Urothelium cell line (cell line): ENCODE measurements around the gene HOMER2.
"Not testable (repeated sequence)": the region's sequence is repeated elsewhere in the genome, so short reads cannot be mapped to it uniquely, and the experiment has no call there.

Experiments used
- DNase-seq: peaks from one replicate; pipeline ENCODE4 v3.0.0; 2011; ENCODE audit warnings: low spot score, mixed read lengths
- FAIRE-seq: peaks from 2 replicates; lab custom pipeline; 2011; peaks lifted over from hg19 to GRCh38; lab: Jason Lieb, UNC

The HOMER2 gene

GRCh38 chr15:82839136-82839535 lies 113.4 kb downstream of the HOMER2 start:
- DNase-seq (no peak), FAIRE-seq (no peak)

DNA sequence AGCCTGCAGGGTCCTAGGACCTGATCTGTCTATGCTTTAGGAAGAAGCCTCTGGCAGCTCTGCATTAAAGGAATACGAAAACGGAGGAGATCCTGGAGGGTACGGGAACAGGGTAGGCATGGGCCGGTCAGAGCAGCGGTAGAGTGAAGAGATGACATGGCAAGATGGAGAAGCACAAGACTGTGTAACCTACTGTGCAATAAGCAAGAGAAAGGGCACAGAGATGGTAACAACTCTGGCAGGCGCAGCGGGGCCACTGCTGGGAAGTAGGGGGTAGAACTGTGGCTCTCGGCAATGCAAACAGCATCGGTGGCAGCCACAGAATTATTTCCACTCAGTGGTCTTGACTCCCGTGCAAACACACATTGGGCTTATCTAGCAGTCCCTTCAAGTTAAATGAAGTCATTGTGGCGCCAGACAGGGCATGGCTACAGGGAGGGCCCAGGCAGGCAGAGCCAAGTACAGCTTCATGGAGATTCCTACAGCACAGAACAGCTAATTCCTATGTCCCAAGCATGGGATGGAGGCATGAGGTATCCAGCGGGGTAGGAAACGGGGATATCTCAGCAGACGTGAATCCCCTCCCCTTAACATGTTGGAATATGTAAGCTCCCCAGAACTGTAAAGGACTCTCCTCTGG lies 114.3 kb downstream of the HOMER2 start:
- no peak for FAIRE-seq
- DNase-seq, result no peak

- FAIRE-seq, result no peak
- DNase-seq, result no peak
Observed at GRCh38 chr15:82835391-82835917, 117.1 kb downstream of the HOMER2 start.

DNA sequence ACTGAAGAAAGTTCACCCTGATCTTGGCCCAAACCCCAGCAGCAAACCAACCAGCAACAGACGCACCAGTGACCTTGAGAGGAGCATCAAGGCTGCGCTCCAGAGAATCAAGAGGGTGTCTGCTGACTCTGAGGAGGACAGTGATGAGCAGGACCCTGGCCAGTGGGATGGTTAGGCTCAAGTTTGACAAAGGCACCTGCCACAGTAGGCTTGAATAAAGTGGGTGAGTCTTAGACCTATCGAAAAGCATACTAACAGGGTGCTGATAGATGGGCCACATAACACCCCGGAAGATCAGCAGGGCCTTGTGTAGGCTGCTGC lies 119.2 kb downstream of the HOMER2 start:
- FAIRE-seq, result no peak
- no peak for DNase-seq

GRCh38 chr15:82832601-82833361 lies 119.7 kb downstream of the HOMER2 start:
- FAIRE-seq, result no peak
- peak; percentile 79 for DNase-seq

- FAIRE-seq, result no peak
Observed at GRCh38 chr15:82831894-82832600, 120.5 kb downstream of the HOMER2 start.

GRCh38 chr15:82830427-82831173 lies 121.9 kb downstream of the HOMER2 start:
- DNase-seq (no peak), FAIRE-seq (no peak)

More at GRCh38 chr15:82831894-82832600, 120.5 kb downstream of the HOMER2 start:
- DNase-seq, result no peak

DNA sequence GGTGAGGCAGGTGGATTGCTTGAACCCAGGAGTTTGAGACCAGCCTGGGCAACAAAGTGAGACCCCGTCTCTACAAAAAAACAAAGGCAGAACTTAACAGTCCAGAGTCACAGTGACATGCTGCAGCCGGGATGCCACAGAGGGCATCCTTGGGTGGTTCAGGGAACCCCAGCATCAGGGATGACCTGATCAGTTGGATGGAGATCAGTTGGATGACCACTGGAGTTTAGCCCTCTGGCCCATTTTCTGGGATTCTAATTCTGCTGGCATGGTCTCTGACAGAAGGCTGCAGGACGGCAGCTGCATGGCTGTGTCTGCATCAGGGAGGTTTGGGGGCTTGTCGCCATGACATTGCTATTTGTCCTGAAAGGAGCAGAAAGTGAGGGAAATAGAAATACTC lies 123.3 kb downstream of the HOMER2 start:
- FAIRE-seq (no peak), DNase-seq (no peak)

DNA sequence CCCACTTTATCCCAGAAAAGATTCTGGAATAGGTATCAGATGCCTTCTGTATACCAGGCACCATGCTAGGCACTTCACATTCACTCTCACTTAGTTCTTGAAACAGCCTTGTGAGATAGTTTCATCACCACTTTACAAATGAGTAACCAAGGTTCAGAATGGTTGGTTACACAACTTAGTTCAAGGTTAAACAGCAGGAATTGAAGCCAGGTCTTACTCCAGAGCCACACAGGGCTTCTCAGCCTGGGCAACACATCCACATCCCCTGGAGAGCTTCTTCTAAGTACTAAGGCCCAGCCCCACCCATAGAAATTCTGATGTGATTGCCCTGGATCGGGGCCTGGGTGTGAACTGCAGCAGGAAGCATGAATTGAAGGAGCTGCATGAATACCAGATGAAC lies 124.4 kb downstream of the HOMER2 start:
- DNase-seq, result no peak
- FAIRE-seq, result no peak

GRCh38 chr15:82823049-82823448 lies 129.5 kb downstream of the HOMER2 start:
- FAIRE-seq, result no peak
- no peak for DNase-seq

DNA sequence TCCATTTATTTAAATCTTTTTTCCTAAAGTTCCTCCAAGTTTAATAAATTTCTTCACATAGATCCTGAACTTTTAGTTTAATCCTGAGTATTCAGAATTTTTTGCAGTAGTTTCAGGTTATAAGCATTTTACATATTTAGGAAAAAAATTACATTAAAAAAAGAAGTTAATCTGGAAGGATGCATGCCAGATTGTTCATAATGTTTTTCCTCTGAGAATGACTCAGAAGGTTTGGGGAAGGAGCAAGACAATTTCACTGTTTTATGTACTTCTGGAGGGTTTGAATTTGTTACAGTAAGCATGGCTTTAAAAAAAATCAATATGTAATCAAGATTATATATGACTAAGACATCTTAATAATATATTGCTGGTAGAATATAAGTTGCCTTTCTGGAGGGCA lies 130.7 kb downstream of the HOMER2 start:
- not testable (repeated sequence) for FAIRE-seq, DNase-seq

DNA sequence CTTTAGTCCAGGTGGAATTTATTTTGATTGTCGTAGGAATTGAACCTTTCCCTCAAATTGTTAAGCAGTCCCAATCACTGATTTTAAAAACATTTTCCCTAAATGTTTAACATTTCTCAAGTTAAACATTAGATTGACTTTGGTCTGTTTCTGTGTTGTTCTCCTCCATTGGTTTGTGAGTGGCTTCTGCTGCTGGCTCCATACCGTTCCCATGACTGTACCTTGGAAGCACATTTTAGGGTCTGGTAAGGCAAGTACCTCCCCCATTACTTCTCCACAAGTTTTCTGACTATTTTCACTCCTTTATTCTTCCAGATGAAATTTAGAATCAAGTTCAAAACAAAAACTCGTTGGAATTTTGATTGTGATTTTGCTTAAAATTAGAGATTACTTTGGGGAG lies 131.1 kb downstream of the HOMER2 start:
- not testable (repeated sequence) for DNase-seq, FAIRE-seq

DNA sequence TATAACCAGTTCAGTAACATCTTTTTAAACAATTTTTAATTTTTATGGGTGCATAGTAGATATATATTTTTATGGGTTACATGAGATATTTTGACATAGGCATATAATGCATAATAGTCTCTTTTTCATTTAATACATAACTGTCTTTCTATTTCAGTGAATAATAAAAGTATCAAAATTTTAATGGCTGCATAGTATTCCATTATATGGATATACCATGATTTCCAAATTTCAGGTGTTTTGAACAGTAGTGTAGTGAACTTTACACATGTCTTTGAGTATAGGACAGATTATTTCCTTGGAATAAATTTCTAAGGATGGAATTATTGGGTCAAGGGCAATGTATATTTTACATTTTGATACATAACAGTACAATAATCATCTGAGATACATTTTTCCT lies 132.4 kb downstream of the HOMER2 start:
- FAIRE-seq, result no peak
- no peak for DNase-seq

DNA sequence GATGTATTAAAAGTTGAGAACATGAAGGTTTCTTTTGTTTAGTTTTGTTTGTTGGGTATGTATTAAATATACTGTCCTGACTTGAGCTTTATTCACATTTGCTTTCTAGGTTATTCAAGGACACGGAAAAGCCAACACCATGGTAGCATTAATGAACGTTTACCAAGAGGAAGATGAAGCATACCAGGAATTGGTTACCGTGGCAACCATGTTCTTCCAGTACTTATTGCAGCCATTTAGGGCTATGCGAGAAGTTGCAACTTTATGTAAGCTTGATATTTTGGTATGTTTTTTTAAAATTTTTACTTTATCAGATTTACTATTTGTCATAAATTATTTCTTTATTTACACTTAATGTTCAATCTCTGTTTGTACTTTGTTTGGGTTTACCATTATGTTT lies 139.5 kb downstream of the HOMER2 start:
- no peak for FAIRE-seq
- DNase-seq, result no peak

DNA sequence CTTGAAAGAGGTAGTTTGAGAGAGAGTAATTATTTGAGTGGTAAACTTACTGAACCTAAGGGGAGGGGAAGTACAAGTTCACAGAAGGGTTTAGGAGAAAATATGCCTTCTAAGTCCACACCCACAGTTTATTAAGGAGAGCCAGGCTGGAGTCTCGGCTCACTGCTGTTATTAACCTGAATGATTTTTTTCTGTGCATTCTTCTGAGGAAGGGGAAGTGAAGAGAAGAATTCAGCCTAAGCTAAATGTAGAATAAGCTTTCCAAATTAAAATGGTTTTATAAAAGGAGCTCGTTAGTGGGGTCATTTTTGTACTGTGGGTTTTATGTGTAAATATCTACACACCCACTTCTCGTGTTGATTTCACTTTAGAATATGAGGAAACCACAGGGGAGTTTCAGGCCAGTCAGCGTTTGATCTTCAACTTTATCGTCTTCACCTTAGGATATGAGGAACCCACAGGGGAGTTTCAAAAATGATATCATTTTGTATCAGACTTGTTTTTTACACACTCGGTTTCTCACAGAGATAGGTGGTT lies 141.6 kb downstream of the HOMER2 start:
- no peak for FAIRE-seq
- DNase-seq, result no peak

DNA sequence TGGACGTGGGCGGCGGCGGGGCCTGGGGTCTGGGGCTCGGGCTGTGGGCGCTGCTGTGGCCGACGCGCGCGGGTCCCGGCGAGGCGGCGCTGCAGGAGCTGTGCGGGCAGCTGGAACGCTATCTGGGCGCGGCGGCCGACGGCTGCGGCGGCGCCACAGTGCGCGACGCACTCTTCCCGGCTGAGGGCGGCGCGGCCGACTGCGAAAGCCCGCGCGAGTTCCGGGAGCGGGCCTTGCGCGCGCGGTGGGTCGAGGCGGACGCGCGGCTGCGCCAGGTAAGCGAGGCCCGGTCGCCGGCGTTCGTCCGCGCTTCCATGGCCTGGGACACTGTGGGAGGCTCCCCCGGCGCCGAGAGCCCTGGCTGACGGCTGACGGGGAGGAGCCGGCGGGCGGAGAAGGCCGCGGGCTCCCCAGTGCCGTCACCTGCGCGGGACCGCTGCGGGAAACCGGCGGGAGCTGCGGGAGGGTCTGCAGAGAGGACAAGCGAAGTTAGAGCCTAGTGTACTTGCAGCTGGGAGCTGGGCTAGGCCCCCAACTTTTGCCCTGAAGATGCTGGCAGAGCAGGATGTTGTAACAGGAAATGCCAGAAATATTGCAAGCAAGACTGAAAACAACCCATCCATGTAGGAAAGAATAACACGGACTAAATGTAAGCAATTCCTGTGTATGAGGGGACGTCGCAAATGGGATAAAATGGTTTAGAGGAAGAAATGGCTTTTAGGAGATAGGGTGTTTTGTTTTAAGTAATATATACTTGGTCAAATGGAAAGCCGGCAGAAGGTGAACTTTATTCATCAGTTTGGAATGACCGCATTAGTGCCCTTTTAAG lies 142.2 kb downstream of the HOMER2 start:
- DNase-seq (peak; percentile 49), FAIRE-seq (no peak)

- DNase-seq (peak; percentile 99), FAIRE-seq (peak; percentile 86)
Observed at GRCh38 chr15:82809308-82810060, 143.0 kb downstream of the HOMER2 start, which contains the start of gene WHAMM. Gene WHAMM, plus strand, starts transcription at chr15:82809628. Its CDS starts 99 bp downstream, at chr15:82809727.

GRCh38 chr15:82808634-82809041 lies 143.9 kb downstream of the HOMER2 start:
- DNase-seq (no peak), FAIRE-seq (no peak)
